Kidney glomerular epithelial cell (primary cell): ENCODE measurements around the gene ZNF594.
"Not testable (repeated sequence)": the region's sequence is repeated elsewhere in the genome, so short reads cannot be mapped to it uniquely, and the experiment has no call there.

Experiments used
- DNase-seq: peaks from one replicate; lab custom pipeline; 2025; lab: John Stamatoyannopoulos, UW

The ZNF594 gene

DNA sequence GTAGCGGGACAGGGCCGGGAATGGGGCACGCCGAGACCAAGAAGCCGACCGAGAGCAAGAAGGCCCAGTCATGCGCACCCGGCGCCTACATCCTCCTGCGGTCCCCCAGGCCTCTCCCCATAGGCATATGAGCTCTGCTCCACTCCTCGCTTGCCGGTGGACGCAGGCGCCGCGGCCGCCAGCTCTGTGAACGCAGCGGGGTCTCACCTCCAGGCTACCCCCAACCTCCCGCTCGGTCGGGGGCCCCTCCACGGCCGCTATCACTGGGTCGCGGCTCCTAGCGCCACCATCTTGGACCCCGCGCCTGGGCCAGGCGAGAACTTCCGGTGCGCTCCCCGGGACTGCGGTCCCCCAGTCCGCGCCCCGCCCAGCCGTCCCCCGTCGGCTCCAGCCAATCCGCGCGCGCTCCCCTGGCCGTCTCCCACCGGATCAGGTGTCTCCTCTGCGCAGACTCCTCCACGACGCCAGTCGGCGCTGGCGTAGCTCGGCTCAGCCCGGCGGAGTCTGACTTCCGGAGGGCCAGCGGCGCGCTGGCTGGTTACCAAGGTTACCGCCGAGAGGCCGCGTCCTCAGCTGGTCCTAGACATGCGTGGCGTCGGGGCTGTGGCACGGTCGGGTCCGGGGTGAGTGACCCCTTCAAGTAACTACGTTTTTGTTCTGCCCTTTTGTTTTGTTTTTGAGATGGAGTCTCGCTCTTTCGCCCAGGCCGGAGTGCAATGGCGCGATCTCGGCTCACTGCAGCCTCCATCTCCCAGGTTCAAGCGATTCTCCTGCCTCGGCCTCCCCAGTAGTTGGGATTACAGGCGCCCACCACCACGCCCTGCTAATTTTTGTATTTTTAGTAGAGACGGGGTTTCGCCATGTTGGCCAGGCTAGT lies at the start of gene ZNF594:
Gene ZNF594 (minus strand): TSS at position 328 of the 877 bp plus-strand sequence. CDS start 7,612 bp downstream, outside the sequence.
- peak; percentile 93 for DNase-seq

DNA sequence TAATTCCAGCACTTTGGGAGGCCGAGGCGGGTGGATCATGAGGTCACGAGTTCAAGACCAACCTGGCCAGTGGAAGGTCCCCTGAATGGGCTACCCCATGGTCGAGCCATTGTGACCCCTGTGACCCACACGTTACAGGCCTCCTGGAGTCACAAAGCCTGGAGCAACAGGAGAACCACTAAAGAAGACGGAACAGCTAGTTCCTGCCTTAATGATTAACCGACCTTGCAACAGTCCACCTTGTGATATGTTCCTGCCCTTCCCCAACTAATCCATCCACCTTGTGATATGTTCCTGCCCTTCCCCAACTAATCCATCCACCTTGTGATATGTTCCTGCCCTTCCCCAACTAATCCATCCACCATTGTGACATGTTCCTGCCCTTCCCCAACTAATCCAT lies 48.1 kb upstream of the ZNF594 start:
- not testable (repeated sequence) for DNase-seq

DNA sequence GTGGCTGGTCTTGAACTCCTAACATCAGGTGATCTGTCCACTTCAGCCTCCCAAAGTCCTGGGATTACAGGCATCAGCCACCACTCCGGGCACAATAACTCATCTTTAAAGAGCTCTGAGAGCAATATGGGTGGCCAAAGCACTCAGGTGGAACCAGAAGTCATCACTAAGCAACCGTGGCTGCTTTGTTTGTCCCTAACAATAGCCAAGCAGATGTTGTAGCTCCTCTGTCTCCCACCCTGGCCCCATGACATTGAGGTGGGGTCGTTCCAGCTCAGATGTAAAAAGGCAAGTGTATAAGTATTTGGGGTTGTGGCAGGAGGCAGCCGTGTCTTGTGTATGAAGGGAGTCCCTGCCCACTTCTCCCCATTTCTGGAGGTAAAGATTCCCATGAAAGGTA lies 46.7 kb upstream of the ZNF594 start:
- DNase-seq = no peak

DNA sequence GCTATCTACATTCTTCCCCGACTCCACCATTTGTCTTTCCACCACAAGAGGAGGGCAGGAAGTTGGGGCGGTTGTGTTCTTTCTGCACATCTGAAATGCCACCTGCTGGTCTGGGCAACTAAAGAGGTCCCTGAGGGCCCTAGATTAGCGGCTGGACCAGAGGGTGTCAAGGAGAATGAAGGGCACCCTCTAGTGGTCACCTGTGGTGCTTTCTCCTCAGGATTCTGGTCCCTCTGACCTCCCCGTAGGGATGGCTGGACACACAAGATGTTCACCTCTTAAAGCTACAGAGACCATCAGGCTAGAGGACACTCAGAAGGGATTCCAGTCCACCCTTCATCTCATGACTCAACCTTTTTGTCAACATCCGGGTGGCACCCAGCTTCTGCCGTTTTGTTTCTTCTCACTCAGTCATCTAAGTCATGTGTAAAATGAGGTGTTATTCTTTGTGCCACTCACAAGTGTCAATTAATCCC lies 45.9 kb upstream of the ZNF594 start:
- no peak for DNase-seq

DNA sequence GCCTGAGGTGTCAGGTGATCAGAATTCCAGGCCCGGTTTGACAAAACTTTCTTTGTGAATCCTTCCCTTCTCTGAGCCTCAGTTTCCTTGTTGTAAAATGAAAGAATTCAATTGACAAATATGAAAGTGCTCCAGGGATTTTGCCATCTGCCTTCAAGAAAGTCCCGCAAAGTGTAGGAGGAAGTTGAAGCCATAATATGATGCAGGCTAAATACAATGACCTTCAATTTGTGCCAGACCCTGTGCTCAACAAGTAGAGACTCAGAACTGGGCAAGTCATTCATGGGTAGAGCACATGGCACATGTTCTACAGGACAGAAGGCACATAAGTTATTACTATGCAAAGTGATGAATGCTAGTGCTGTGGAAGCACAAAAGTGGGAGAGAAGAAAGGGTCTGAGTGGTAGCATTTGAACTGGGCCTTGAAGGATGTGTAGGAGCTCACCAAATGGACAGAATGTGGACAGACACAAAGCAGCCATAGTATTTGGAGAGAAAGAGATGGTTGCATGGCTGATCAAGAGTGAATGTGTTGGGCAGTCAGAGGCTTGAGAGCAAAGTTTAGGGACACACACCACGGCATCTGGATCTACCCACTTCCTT lies 45.4 kb upstream of the ZNF594 start:
- DNase-seq = no peak

DNA sequence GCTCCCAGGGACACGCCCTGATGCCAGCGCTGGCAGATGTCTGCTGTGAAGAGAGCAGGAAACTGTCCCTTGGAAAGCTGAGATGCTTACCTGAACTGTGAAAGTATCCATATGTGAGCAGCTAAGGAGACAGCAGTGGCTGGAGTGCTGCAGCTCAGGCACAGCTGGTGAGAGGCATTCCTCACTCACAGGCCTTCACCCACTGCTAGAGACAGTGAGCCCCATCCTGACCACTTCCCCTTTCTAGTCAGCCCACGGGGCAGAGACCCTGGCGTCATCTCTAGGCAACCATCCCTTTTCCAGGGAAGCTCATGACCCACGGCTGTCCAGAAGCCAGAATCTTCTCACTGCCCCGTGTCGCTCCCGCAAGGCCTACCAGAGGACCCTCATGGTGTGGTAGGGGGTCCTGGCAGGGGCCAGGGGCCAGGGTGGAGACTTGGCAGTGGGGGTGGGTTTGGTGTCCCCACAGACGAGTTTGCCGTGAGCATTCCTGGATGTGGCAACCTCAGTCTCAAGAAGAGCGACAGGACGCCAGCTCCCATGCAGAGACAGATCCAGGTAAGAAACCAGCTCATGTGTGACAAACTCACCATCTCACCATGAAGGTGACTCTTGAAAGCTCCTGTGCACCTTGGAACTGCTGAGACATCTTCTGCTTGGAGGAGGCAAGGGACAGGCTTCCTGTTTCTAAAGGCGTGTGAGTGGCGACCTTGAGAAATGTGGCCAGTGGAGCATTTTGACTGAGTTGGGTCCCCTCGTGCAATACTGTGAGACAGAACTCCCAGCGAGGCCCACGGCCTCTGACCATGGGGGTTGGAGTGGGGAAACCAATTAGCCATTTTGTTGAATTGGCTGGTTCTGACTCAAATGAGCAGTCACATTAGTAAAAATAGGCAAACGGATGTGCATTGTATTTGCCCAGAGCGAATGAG lies 43.2 kb upstream of the ZNF594 start, which contains the start of gene SCIMP:
Gene SCIMP (minus strand): TSS at position 216 of the 932 bp plus-strand sequence. CDS start 105 bp downstream, at position 111.
- no peak for DNase-seq

DNA sequence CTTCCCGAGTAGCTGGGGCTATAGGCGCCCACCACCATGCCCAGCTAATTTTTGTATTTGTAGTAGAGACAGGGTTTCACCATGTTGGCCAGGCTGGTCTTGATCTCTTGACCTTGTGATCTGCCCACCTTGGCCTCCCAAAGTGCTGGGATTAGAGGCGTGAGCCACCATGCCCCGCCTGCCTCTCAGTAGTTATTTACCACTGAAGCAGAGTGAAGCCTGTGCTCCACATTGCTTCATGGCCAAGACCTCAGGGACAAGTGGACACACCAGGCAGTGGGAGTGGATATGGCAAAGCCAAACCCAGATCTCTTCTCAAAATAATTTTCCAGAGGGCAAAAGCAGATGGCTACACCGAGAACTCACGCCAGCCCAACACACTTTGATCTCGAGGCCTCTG lies 41.8 kb upstream of the ZNF594 start:
- not testable (repeated sequence) for DNase-seq

DNA sequence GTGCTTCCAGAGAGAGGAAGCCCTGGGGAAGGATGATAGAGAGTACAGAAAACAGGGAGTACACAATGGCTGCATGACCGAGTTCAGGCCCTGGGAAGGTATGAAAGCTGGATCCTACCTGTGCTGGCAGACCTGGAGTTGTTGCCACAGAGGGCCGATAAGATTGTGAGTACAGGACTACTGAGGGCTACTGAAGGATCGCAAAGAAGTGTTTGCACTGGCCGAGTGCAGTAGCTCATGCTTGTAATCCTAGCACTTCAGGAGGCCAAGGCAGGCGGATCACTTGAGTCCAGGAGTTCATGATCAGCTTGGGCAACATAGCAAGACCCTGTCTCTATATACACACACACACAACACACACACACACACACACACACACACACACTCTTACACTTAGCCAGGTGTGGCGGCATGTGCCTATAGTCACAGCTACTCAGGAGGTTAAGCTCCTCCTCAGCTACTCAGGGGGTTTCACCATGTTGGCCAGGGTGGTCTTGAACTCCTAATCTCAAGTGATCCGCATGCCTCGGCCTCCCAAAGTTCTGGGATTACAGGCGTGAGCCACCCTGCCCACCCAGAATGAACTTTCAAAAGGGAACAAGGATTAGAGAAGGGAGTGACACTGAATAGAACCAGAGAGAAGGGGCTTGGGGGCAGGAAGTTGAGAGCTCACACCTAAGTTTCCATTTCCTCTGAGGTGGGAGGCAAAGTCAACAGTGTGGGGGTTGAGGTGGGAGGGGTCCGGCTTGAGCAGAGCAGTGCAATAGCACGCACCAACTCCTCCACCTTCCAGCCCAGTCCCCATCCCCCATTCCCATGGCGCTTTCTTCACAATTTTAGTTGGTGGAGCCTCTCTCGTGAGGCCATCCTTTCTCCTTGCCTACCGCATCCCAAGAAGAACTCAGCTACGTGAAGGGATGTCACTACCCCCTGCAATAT lies 35.5 kb upstream of the ZNF594 start:
- DNase-seq = no peak

DNA sequence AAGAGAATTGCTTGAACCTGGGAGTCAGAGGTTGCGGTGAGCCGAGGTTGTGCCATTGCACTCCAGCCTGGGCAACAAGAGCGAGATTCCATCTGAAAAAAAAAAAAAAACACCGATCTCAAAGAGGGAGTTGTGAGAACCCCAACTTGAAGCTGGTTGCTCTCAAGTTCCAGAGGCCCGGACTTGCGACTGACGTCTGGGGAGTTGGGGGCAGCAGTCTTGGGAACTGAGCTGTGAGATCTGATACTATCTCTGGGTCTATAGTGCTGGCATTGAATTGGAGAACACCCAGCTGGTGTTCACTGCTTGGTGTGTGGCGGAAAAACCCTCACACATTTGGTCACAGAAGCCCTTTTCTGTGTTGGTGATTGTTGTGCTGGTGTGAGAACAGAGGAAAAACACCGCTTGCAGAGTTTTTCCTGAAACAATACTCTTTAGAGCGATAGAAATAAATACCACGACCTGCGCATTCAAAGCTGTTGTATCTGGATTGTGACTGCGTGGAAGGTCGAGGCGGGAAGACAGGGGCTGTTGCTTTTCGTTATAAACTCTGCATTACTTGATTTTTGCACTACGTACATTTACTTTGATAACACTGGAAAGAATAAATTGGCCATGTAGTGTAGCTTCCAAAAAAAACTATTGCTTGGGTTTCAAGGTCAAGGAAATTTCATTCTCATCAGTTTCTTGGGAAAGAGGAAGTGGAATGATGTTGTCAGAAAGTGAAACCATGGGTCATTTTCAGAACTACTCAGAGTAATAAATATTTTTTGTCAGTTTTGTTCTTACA lies 34.2 kb upstream of the ZNF594 start:
- no peak for DNase-seq

DNA sequence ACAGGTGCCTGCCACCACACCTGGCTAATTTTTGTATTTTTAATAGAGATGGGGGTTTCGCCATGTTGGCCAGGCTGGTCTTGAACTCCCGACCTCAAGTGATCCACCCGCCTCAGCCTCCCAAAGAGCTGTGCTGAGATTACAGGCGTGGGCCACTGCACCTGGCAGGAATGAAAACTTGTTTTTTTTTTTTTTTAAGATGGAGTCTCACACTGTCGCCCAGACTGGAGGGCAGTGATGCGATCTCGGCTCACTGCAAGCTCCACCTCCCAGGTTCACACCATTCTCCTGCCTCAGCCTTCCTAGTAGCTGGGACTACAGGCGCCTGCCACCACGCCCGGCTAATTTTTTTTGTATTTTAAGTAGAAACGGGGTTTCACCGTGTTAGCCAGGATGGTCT lies 30.2 kb upstream of the ZNF594 start:
- DNase-seq = not testable (repeated sequence)

DNA sequence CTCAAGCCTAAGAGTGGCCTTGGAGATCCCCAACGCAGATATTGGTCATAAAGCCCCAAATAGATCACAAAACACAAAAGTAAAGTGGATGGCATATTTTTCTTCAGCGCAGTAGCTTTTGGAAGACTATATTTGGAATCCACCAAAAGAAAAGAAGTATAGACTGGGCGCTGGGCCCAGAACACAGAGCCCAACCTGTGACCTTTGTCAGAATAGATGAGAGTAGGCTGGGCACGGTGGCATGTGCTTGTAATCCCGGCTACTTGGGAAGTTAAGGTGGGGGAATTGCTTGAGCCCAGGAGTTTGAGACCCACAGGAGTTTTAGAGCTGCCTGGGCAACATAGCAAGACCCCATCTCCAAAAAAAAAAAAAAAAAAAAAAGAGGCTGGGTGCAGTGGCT lies 28.4 kb upstream of the ZNF594 start:
- DNase-seq = no peak

DNA sequence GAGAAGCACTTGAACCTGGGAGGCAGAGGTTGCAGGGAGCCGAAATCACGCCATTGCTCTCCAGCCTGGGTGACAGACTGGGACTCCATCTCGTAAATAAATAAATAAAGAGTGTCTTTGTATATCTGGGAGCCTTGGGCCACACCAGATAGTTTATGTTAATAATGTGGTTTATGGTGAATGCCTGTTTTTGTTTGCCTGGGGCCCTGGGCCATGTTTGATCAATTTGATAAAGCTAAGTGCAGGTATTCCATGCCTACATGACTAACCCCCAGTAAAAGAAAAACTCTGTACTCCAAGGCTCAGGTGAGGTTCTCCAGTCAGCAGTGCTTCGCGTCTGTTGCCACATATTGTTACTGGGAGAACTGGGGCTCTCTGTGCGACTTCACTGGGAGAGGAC lies 27.9 kb upstream of the ZNF594 start:
- DNase-seq = no peak

DNA sequence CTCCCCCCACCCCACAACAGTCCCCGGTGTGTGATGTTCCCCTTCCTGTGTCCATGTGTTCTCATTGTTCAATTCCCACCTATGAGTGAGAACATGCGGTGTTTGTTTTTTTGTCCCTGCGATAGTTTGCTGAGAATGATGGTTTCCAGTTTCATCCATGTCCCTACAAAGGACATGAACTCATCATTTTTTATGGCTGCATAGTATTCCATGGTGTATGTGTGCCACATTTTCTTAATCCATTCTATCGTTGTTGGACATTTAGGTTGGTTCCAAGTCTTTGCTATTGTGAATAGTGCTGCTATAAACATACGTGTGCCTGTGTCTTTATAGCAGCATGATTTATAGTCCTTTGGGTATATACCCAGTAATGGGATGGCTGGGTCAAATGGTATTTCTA lies 25.9 kb upstream of the ZNF594 start:
- DNase-seq = not testable (repeated sequence)

DNA sequence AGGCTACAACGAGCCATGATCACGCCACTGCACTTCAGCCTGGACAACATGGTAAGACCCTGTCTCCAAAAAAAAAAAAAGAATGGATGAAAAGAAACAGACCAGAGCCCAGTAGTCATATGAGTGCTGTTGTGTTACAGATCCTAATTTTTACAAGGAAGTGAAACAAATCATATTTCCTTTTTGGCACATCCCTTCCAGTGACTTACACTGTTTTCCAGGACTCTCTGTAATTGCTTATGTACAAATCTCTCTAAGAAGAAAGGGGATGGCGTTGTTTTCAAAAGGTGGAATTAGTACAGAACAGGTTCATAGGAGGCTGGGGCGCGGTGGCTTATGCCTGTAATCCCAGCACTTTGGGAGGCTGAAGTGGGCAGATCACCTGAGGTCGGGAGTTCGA lies 19.8 kb upstream of the ZNF594 start:
- DNase-seq = no peak

DNA sequence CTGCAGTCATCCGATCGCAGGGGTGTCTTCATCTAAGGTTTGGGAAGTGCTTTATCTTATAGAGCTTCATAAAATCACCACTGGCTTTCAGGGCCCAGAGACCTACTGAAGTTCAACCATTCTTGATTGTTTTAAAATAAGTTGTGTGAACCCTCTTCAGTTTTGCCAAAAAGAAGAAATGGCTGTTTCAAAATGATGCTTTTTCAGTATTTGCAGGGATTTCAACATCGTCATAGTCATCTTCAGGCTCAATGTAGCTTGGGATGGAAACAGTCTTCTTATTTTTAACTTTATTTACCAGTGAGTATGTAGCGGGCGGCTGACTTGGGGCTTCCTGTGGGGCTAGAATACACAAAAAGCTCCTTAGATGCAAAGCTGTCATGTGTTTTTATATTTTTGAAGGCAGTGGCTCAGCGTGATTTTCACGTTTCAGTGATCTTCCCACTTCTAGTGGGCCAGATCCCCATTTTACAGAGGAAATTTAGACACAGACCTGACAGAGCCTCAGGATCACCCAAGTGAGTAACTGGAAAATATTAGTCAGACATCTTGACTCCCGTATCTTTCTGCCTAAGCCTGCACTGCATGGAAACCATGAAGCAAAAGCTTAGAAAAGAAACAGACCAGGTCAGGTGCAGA lies 19.1 kb upstream of the ZNF594 start:
- no peak for DNase-seq

DNA sequence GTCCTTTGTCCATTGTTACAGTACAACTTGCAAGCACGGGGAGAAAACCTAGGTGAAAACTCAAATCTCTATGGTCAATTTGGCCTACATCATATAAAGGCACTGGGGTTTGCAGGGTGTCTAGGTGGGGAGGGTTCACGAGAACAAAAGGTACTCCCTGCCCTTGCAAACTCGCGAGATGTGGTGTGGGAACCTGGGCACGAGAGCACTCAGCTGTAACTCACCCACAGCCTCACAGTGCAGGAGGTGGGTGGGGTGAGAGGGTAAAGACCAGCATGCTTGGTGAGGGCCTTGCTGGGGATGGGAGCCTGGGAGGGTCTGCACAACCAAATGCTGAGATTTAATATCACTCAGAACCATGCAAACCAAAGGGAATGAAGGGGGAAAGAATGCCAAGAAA lies 18.4 kb upstream of the ZNF594 start:
- no peak for DNase-seq

DNA sequence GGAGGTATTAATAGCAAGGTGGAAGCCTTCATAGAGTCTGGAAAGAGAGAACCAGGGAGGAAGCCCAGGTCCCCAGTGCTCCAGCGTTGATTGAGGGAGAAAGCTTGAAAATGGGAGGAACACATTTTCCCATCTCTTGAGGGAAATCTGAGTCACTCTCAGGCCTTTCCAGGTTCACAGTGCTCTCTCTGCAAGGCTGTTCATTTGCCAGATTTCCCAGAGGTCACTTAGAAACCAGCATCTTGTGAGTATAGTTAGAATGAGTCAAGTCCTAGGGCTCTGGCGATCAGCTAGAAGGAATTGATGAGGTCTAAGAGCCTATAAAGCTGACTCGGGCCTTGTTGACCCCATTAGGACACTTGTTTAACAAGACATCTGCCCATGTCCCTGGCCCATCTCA lies 17.7 kb upstream of the ZNF594 start:
- no peak for DNase-seq

DNA sequence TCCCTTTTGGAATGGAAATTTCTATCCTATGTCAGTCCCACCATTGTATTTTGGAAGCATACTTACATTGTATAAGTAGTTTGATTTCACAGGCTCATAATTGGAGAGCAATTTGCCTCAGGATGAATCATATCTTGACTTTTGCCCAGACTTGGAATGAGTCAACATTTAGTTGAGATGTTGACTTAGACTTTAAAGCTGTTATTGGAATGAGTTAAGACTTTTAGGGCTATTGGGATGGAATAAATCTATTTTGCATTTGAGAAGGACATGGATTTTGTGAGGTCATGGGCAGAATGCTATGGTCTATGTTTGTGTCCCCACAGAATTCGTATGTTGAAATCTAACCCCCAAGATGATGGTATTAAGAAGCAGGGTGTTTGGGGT lies 12.2 kb upstream of the ZNF594 start:
- DNase-seq = no peak

DNA sequence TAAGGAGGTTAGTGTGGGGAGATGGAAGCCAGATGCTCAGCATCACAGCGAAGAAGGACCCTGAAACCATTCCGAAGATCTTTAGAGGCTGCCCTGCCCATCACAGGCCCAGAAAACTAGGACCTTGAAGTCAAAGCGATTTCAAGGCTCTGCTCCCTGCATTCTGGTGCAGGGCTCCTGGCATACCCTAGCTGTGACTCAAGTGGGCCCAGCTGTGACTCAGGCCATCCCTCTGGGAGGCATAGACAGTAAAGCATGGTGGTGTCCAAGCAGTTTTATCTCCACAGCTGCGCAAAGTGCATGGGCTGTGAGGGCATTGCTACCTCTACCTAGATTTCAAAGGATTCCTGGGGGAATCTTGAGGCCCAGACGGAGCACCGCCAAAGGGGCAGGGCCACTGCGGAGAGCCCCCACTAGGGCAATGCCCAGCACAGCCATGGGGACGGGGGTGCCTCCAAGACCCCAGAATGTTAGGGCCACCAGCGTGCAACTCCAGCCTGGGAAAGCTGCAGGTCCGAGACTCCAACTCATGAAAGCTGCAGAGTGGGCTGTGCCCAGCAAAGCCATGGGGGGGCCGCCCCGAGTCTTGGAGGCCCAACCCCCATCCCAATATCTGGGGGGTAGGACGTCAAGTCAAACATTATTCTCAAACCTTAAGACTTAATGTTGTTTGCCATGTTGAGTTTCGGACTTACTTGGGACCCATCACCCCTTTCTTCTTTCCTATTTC lies 11.7 kb upstream of the ZNF594 start:
- no peak for DNase-seq
